DND-41 (cell line): ENCODE data around the gene TECRL.

ENCODE experiments used
- ATAC-seq: fragments of 200-7000 bp; cut with Tn5 transposase; 3 replicates; pipeline ENCODE4 v1.9.1; 2021; ENCODE audit warnings: low read depth; ENCODE audit not compliant: insufficient read depth
- DNase-seq: peaks from one replicate; pipeline ENCODE4 v3.0.0-alpha.2; 2020
- H2AFZ ChIP-seq: 2 replicates; pipeline ENCODE4 v1.6.0; 2012; ENCODE audit warnings: low read depth, low read length
- H3K27ac ChIP-seq: 2 replicates; pipeline ENCODE4 v1.5.1; 2012; ENCODE audit warnings: low read length, inconsistent platforms
- H3K27me3 ChIP-seq: fragments of 200-600 bp; sonication (generic); 2 replicates; pipeline ENCODE4 v1.6.0; 2012; ENCODE audit warnings: low read length, mild to moderate bottlenecking, inconsistent platforms; ENCODE audit not compliant: insufficient read depth, poor library complexity
- H3K36me3 ChIP-seq: 2 replicates; pipeline ENCODE4 v1.5.1; 2012; ENCODE audit warnings: low read length, inconsistent platforms; ENCODE audit not compliant: insufficient read depth
- H3K4me1 ChIP-seq: 2 replicates; pipeline ENCODE4 v1.5.1; 2012; ENCODE audit warnings: mild to moderate bottlenecking, low read length; ENCODE audit not compliant: insufficient read depth
- H3K4me2 ChIP-seq: 2 replicates; pipeline ENCODE4 v1.6.0; 2012; ENCODE audit warnings: mild to moderate bottlenecking, moderate library complexity, low read length, inconsistent platforms; ENCODE audit not compliant: insufficient read depth
- H3K4me3 ChIP-seq, 2 experiments: fragments of 200-600 bp in 1 of 2; shearing (Covaris generic) in 1 of 2; 2 replicates each; pipeline ENCODE4 v1.5.1; 2012 to 2016; ENCODE audit warnings: inconsistent platforms in 2 of 2, low read length in 2 of 2, mild to moderate bottlenecking in 2 of 2, low read depth in 1 of 2, moderate library complexity in 1 of 2
- H3K79me2 ChIP-seq: 2 replicates; pipeline ENCODE4 v1.6.0; 2012; ENCODE audit warnings: low read length, inconsistent platforms; ENCODE audit not compliant: insufficient read depth
- H3K9ac ChIP-seq: 2 replicates; pipeline ENCODE4 v1.6.0; 2012; ENCODE audit warnings: low read depth, mild to moderate bottlenecking, inconsistent platforms, low read length, moderate library complexity
- H3K9me3 ChIP-seq: 2 replicates; pipeline ENCODE4 v1.5.1; 2012; ENCODE audit warnings: low read length, moderate library complexity, mild to moderate bottlenecking, inconsistent platforms; ENCODE audit not compliant: insufficient read depth, severe bottlenecking
- H4K20me1 ChIP-seq: 2 replicates; pipeline ENCODE4 v1.6.0; 2012; ENCODE audit warnings: low read length; ENCODE audit not compliant: insufficient read depth
- EZH2 ChIP-seq: IDR thresholded peaks from 3 replicates; pipeline ENCODE4 v1.6.1; 2012; ENCODE audit warnings: borderline replicate concordance, low read depth, mild to moderate bottlenecking, moderate library complexity, low read length, inconsistent platforms; ENCODE audit not compliant: severe bottlenecking
- TF ChIP-seq, protein P1 (sequence below): IDR thresholded peaks from 2 replicates; pipeline ENCODE4 v1.5.1; 2012; ENCODE audit warnings: borderline replicate concordance, low read length, moderate library complexity, mild to moderate bottlenecking; ENCODE audit not compliant: poor library complexity, severe bottlenecking; ENCODE audit errors: extremely low read depth

The TECRL gene

GRCh38 chr4:64341711-64342110 is 67.5 kb downstream of the TECRL start:
- H2AFZ ChIP-seq: no peak overlapping the region

DNA sequence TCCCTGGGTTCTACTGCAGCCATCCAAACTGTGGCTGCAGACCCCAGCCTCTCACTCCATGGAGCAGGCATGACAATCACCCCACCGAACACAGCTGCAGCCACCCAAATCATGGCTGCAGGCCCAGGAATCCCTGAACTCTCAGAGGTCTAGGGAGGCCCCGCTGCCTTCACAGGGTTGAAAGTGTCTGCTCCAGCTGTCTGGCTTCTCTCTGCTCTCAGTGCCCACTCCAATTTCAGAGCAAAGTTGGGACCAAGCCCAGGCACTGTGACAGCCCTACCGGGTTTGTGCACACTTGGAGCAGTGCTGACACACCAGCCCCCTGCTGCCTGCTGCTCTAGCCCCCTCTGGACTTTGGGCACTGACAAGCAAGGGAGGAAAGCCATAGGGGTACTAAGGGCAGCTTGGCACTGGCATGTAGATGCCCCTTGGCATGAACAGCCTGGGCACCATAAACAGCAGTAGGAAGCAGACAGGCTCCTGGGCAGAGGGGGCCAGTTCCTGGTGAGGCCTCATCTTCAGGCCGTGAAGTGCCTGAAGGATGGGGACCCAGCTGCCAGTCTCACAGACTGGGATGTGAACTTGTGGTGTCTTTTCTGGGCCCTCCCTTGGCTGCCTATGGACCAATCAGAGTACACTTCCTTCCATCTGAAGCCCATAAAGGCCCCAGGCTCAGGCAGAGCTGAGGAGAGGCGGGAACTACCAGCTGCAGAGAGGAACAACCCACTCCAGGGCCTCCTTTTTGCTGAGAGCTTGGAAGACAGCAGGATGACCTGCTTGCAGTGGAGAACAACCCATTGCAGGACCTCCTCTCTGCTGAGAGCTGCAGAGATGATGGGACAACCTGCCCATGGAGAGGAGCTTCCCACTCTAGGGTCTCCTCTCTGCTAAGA is 68.8 kb downstream of the TECRL start:
- Histone ChIP-seq H3K27me3 (no peaks in the 10 kb centered on the region), H2AFZ (no peak overlapping the region), H3K36me3 (no peaks in the 10 kb centered on the region), H3K4me3 (no peak overlapping the region), H3K9ac (no peak overlapping the region), H3K4me2 (no peak overlapping the region), H3K79me2 (no peaks in the 10 kb centered on the region), H4K20me1 (no peaks in the 10 kb centered on the region), H3K27ac (no peak overlapping the region), H3K4me1 (no peaks in the 10 kb centered on the region), H3K9me3 (no peaks in the 10 kb centered on the region)
- no peak for ATAC-seq
- TF ChIP-seq, protein P1, sequence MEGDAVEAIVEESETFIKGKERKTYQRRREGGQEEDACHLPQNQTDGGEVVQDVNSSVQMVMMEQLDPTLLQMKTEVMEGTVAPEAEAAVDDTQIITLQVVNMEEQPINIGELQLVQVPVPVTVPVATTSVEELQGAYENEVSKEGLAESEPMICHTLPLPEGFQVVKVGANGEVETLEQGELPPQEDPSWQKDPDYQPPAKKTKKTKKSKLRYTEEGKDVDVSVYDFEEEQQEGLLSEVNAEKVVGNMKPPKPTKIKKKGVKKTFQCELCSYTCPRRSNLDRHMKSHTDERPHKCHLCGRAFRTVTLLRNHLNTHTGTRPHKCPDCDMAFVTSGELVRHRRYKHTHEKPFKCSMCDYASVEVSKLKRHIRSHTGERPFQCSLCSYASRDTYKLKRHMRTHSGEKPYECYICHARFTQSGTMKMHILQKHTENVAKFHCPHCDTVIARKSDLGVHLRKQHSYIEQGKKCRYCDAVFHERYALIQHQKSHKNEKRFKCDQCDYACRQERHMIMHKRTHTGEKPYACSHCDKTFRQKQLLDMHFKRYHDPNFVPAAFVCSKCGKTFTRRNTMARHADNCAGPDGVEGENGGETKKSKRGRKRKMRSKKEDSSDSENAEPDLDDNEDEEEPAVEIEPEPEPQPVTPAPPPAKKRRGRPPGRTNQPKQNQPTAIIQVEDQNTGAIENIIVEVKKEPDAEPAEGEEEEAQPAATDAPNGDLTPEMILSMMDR: no peak
- TF ChIP-seq EZH2: no peak
- no peak for DNase-seq

More at GRCh38 chr4:64341711-64342110, 67.5 kb downstream of the TECRL start:
- no peaks in the 10 kb centered on the region for H3K9me3 ChIP-seq
- no peak overlapping the region for H3K4me2 ChIP-seq
- H3K27ac ChIP-seq: no peak overlapping the region
- H3K4me3 ChIP-seq: no peak overlapping the region
- no peaks in the 10 kb centered on the region for H3K27me3 ChIP-seq
- no peaks in the 10 kb centered on the region for H3K4me1 ChIP-seq
- no peaks in the 10 kb centered on the region for H3K36me3 ChIP-seq
- ATAC-seq (no peak), DNase-seq (no peak)
- no peaks in the 10 kb centered on the region for H3K79me2 ChIP-seq
- TF ChIP-seq, protein P1: no peak
- no peak for TF ChIP-seq EZH2
- no peak overlapping the region for H3K9ac ChIP-seq
- H4K20me1 ChIP-seq: no peaks in the 10 kb centered on the region

DNA sequence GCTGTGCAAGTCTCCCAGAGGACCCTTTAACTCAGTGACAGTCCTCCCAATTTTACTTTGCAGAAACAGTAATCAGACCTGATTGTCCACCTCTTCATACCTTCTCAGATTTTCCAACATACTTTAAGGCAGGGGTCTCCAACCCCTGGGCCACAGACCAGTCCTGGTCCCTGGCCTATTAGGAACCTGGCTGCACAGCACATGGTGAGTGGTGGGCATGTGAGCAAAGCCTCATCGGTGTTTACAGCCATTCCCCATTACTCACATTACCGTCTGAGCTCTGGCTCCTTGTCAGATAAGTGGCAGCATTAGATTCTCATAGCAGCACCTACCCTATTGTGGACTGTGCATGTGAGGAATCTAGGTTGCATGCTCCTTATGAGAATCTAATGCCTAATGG is 74.3 kb downstream of the TECRL start:
- Histone ChIP-seq H3K4me2 (no peak overlapping the region), H3K27me3 (no peaks in the 10 kb centered on the region), H4K20me1 (no peaks in the 10 kb centered on the region), H3K27ac (no peak overlapping the region), H3K9ac (no peak overlapping the region), H3K4me3 (no peak overlapping the region), H3K79me2 (no peaks in the 10 kb centered on the region), H3K4me1 (no peaks in the 10 kb centered on the region), H3K9me3 (no peaks in the 10 kb centered on the region), H2AFZ (no peak overlapping the region), H3K36me3 (no peaks in the 10 kb centered on the region)
- ATAC-seq (no peak), DNase-seq (no peak)
- TF ChIP-seq, protein P1: no peak
- TF ChIP-seq EZH2: no peak
